Activated CD8-positive, alpha-beta memory T cell treated with anti-CD3 and anti-CD28 coated beads for 24 hours (primary cell): ENCODE measurements around the gene LTBP1.

Source experiments
- DNase-seq: peaks from one replicate; pipeline ENCODE4 v3.0.0-alpha.2; 2020

LTBP1 gene

GRCh38 chr2:33121416-33121815 lies 174.7 kb downstream of the LTBP1 start:
- no peak for DNase-seq

- DNase-seq = no peak
These were observed 175.2 kb downstream of the LTBP1 start for GRCh38 chr2:33121925-33122324.

GRCh38 chr2:33122726-33123125 lies 176.0 kb downstream of the LTBP1 start:
- DNase-seq = no peak

- no peak for DNase-seq
These were observed 176.5 kb downstream of the LTBP1 start for GRCh38 chr2:33123216-33123615.

GRCh38 chr2:33126552-33126951 lies 179.8 kb downstream of the LTBP1 start:
- DNase-seq = no peak

GRCh38 chr2:33126958-33127357 lies 180.2 kb downstream of the LTBP1 start:
- DNase-seq = no peak

- DNase-seq = no peak
These were observed 182.7 kb downstream of the LTBP1 start for GRCh38 chr2:33129263-33130053.

- no peak for DNase-seq
These were observed 183.3 kb downstream of the LTBP1 start for GRCh38 chr2:33130054-33130447.

- DNase-seq = no peak
These were observed 183.8 kb downstream of the LTBP1 start for GRCh38 chr2:33130544-33130943.

- no peak for DNase-seq
These were observed 184.4 kb downstream of the LTBP1 start for GRCh38 chr2:33131111-33131510.

- DNase-seq = no peak
These were observed 185.0 kb downstream of the LTBP1 start for GRCh38 chr2:33131749-33132148.

- DNase-seq = no peak
These were observed 186.8 kb downstream of the LTBP1 start for GRCh38 chr2:33133454-33133952.

- DNase-seq = no peak
These were observed 187.5 kb downstream of the LTBP1 start for GRCh38 chr2:33134086-33134771.

GRCh38 chr2:33134791-33135560 lies 188.2 kb downstream of the LTBP1 start:
- no peak for DNase-seq

- no peak for DNase-seq
These were observed 188.9 kb downstream of the LTBP1 start for GRCh38 chr2:33135645-33136044.

- no peak for DNase-seq
These were observed 189.3 kb downstream of the LTBP1 start for GRCh38 chr2:33136056-33136455.

GRCh38 chr2:33136566-33136965 lies 189.8 kb downstream of the LTBP1 start:
- DNase-seq = no peak

- no peak for DNase-seq
These were observed 190.6 kb downstream of the LTBP1 start for GRCh38 chr2:33137331-33137730.

- DNase-seq = no peak
These were observed 193.2 kb downstream of the LTBP1 start for GRCh38 chr2:33139949-33140348.

- no peak for DNase-seq
These were observed 194.7 kb downstream of the LTBP1 start for GRCh38 chr2:33141476-33141875.

- no peak for DNase-seq
These were observed 196.1 kb downstream of the LTBP1 start for GRCh38 chr2:33142810-33143209.

- DNase-seq = no peak
These were observed 197.5 kb downstream of the LTBP1 start for GRCh38 chr2:33144243-33144642.

GRCh38 chr2:33145459-33145858 lies 198.7 kb downstream of the LTBP1 start:
- DNase-seq = no peak

- no peak for DNase-seq
These were observed 199.3 kb downstream of the LTBP1 start for GRCh38 chr2:33146102-33146501.
